HepG2 (cell line): ENCODE data around the gene ST6GALNAC4. TPM values are rescaled to one million over a fixed set of nuclear protein-coding genes. Genes with fewer than 3 reads are reported as not detected.

Experiments
- BRCA1 ChIP-seq: sonication (generic); formaldehyde crosslinking; IDR thresholded peaks from 2 replicates; pipeline ENCODE4 v1.4.0; 2020; ENCODE audit warnings: missing genetic modification reagents
- ELF4 ChIP-seq: sonication (generic); formaldehyde crosslinking; IDR thresholded peaks from 2 replicates; pipeline ENCODE4 v1.5.0; 2020; ENCODE audit warnings: missing genetic modification reagents, mild to moderate bottlenecking, moderate library complexity, borderline replicate concordance
- ISL2 ChIP-seq: sonication (generic); formaldehyde crosslinking; IDR thresholded peaks from 2 replicates; pipeline ENCODE4 v1.5.0; 2020; ENCODE audit warnings: missing genetic modification reagents
- MEIS2 ChIP-seq: sonication (generic); formaldehyde crosslinking; IDR thresholded peaks from 2 replicates; pipeline ENCODE4 v1.9.0; 2021; ENCODE audit warnings: mild to moderate bottlenecking, missing genetic modification reagents
- NR2F1 ChIP-seq, 2 experiments: fragments of 450-650 bp in 1 of 2; formaldehyde crosslinking in 1 of 2; IDR thresholded peaks; 2 replicates each; pipeline versions ENCODE4 v1.5.0 to v1.6.1; 2016 to 2020; ENCODE audit warnings: mild to moderate bottlenecking in 1 of 2, missing compliant biosample characterization in 1 of 2, missing genetic modification reagents in 1 of 2, moderate library complexity in 1 of 2
- RARG ChIP-seq: sonication (generic); formaldehyde crosslinking; IDR thresholded peaks from 2 replicates; pipeline ENCODE4 v1.4.0; 2020; ENCODE audit warnings: low read depth, mild to moderate bottlenecking, missing genetic modification reagents
- SYNCRIP ChIP-seq: fragments of 200-400 bp; formaldehyde crosslinking; IDR thresholded peaks from 2 replicates; pipeline ENCODE4 v1.6.1; 2018; ENCODE audit warnings: mild to moderate bottlenecking, low read depth, low read length; ENCODE audit not compliant: insufficient read depth
- TRIM24 ChIP-seq: sonication (generic); formaldehyde crosslinking; IDR thresholded peaks from 2 replicates; pipeline ENCODE4 v1.8.0; 2022; ENCODE audit warnings: mild to moderate bottlenecking, missing genetic modification reagents
- TSC22D2 ChIP-seq: sonication (generic); formaldehyde crosslinking; IDR thresholded peaks from 2 replicates; pipeline ENCODE4 v1.5.1; 2020; ENCODE audit warnings: missing genetic modification reagents, mild to moderate bottlenecking, borderline replicate concordance
- ZBTB1 ChIP-seq: sonication (generic); formaldehyde crosslinking; IDR thresholded peaks from 2 replicates; pipeline ENCODE4 v1.4.0; 2020; ENCODE audit warnings: missing genetic modification reagents, borderline replicate concordance
- ZBTB37 ChIP-seq: sonication (generic); formaldehyde crosslinking; IDR thresholded peaks from 2 replicates; pipeline ENCODE4 v1.4.0; 2020; ENCODE audit warnings: mild to moderate bottlenecking, missing genetic modification reagents
- ZNF230 ChIP-seq: sonication (generic); formaldehyde crosslinking; IDR thresholded peaks from 2 replicates; pipeline ENCODE4 v1.4.0; 2020; ENCODE audit warnings: mild to moderate bottlenecking, missing genetic modification reagents
- ZNF547 ChIP-seq: sonication (generic); formaldehyde crosslinking; IDR thresholded peaks from 2 replicates; pipeline ENCODE4 v1.5.1; 2020; ENCODE audit warnings: mild to moderate bottlenecking, missing genetic modification reagents
- ZNF619 ChIP-seq: sonication (generic); formaldehyde crosslinking; IDR thresholded peaks from 2 replicates; pipeline ENCODE4 v1.4.0; 2020; ENCODE audit warnings: mild to moderate bottlenecking, missing genetic modification reagents
- ZSCAN5A ChIP-seq: sonication (generic); formaldehyde crosslinking; IDR thresholded peaks from 2 replicates; pipeline ENCODE4 v1.8.0; 2022; ENCODE audit warnings: mild to moderate bottlenecking, missing genetic modification reagents, borderline replicate concordance
- polyA plus RNA-seq, 8 experiments: library from polyadenylated mRNA; depleted of rRNA in 3 of 8; stranded (reverse) in 7 of 8; unstranded in 1 of 8; fragments of >200 nt; fragmentation: Illumina TruSeq in 4 of 8; extraction: Trizol in 4 of 8; gene quantifications; 2 replicates each; pipeline versions ENCODE4 v1.2.1 to v1.2.3, GENCODE V29; 2011 to 2016; ENCODE audit warnings: low read depth in 4 of 8, missing spikeins in 1 of 8, mixed read lengths in 1 of 8; ENCODE audit not compliant: insufficient read depth in 1 of 8
- total RNA-seq, 5 experiments: library from RNA; depleted of rRNA; stranded (reverse); fragments of >200 nt; fragmentation: Illumina TruSeq; extraction: Trizol; gene quantifications; 2 replicates each; pipeline ENCODE4 v1.2.3, GENCODE V29; 2016; ENCODE audit warnings: low read depth in 1 of 5
- TF ChIP-seq, protein P1 (sequence below), 2 experiments: sonication (generic) in 1 of 2; formaldehyde crosslinking in 1 of 2; IDR thresholded peaks; 2 replicates each; pipeline versions ENCODE4 v1.5.1 to v1.6.1; 2011 to 2020; ENCODE audit warnings: borderline replicate concordance in 1 of 2, low read depth in 1 of 2, low read length in 1 of 2, mild to moderate bottlenecking in 1 of 2, missing genetic modification reagents in 1 of 2, moderate library complexity in 1 of 2
- TF ChIP-seq, protein P2 (sequence below): sonication (generic); formaldehyde crosslinking; IDR thresholded peaks from 2 replicates; pipeline ENCODE4 v1.9.0; 2021; ENCODE audit warnings: missing genetic modification reagents, borderline replicate concordance
- TF ChIP-seq, protein P3 (sequence below): IDR thresholded peaks from 2 replicates; pipeline ENCODE4 v1.6.1; 2016; ENCODE audit warnings: missing compliant biosample characterization, missing genetic modification reagents, borderline replicate concordance
- TF ChIP-seq, protein P4 (sequence below): sonication (generic); formaldehyde crosslinking; IDR thresholded peaks from 2 replicates; pipeline ENCODE4 v1.4.0; 2020; ENCODE audit warnings: mild to moderate bottlenecking, missing genetic modification reagents

Gene ST6GALNAC4
- total and polyA plus RNA-seq, 2 of the 13 experiments (the other 11 are each of a cell fraction or from before 2014, with no cell fraction given), result 18.8 to 27.7 TPM

GRCh38 chr9:127955294-127956015 lies 38.6 kb upstream of the ST6GALNAC4 start (continued):
- TF ChIP-seq NR2F1 (CRISPR knock-in tag; IDR thresholded peaks at IDR 0.05), result peak; percentile 34 to 55
- no peak for TF ChIP-seq MEIS2
- TF ChIP-seq, protein P1, sequence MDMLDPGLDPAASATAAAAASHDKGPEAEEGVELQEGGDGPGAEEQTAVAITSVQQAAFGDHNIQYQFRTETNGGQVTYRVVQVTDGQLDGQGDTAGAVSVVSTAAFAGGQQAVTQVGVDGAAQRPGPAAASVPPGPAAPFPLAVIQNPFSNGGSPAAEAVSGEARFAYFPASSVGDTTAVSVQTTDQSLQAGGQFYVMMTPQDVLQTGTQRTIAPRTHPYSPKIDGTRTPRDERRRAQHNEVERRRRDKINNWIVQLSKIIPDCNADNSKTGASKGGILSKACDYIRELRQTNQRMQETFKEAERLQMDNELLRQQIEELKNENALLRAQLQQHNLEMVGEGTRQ (IDR thresholded peaks at IDR 0.05; ENCODE audit: low read depth, low read length), result no peak
- TF ChIP-seq, protein P1 (CRISPR knock-in tag; IDR thresholded peaks at IDR 0.05; ENCODE audit: borderline replicate concordance), result no peak
- TF ChIP-seq RARG (CRISPR knock-in tag), result no peak
- no peak for TF ChIP-seq ZNF230 (CRISPR knock-in tag)
- no peak for TF ChIP-seq TRIM24 (CRISPR knock-in tag)
- 0 out of 2 replicates have a peak, but pooled peaks have one; percentile 55 for TF ChIP-seq ZBTB37 (CRISPR knock-in tag)
- TF ChIP-seq, protein P2, sequence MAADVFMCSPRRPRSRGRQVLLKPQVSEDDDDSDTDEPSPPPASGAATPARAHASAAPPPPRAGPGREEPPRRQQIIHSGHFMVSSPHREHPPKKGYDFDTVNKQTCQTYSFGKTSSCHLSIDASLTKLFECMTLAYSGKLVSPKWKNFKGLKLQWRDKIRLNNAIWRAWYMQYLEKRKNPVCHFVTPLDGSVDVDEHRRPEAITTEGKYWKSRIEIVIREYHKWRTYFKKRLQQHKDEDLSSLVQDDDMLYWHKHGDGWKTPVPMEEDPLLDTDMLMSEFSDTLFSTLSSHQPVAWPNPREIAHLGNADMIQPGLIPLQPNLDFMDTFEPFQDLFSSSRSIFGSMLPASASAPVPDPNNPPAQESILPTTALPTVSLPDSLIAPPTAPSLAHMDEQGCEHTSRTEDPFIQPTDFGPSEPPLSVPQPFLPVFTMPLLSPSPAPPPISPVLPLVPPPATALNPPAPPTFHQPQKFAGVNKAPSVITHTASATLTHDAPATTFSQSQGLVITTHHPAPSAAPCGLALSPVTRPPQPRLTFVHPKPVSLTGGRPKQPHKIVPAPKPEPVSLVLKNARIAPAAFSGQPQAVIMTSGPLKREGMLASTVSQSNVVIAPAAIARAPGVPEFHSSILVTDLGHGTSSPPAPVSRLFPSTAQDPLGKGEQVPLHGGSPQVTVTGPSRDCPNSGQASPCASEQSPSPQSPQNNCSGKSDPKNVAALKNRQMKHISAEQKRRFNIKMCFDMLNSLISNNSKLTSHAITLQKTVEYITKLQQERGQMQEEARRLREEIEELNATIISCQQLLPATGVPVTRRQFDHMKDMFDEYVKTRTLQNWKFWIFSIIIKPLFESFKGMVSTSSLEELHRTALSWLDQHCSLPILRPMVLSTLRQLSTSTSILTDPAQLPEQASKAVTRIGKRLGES, result no peak
- TF ChIP-seq BRCA1 (CRISPR knock-in tag), result no peak
- TF ChIP-seq ELF4 (CRISPR knock-in tag), result no peak
- TF ChIP-seq, protein P3, sequence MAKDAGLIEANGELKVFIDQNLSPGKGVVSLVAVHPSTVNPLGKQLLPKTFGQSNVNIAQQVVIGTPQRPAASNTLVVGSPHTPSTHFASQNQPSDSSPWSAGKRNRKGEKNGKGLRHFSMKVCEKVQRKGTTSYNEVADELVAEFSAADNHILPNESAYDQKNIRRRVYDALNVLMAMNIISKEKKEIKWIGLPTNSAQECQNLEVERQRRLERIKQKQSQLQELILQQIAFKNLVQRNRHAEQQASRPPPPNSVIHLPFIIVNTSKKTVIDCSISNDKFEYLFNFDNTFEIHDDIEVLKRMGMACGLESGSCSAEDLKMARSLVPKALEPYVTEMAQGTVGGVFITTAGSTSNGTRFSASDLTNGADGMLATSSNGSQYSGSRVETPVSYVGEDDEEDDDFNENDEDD (CRISPR knock-in tag), result no peak
- no peak for TF ChIP-seq ZSCAN5A (CRISPR knock-in tag)
- TF ChIP-seq, protein P4, sequence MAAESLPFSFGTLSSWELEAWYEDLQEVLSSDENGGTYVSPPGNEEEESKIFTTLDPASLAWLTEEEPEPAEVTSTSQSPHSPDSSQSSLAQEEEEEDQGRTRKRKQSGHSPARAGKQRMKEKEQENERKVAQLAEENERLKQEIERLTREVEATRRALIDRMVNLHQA (CRISPR knock-in tag), result no peak
- no peak for TF ChIP-seq SYNCRIP
- TF ChIP-seq ZNF619 (CRISPR knock-in tag), result no peak
- no peak for TF ChIP-seq TSC22D2 (CRISPR knock-in tag)
- TF ChIP-seq ISL2 (CRISPR knock-in tag), result no peak
- TF ChIP-seq ZNF547 (CRISPR knock-in tag), result no peak
- no peak for TF ChIP-seq ZBTB1 (CRISPR knock-in tag)
